Activated CD8-positive, alpha-beta memory T cell treated with anti-CD3 and anti-CD28 coated beads, Interleukin-2, amount 50 U/mL, for 4 hours (primary cell): ENCODE results near the gene TRIM29.

ENCODE experiments used
- DNase-seq: peaks from one replicate; pipeline ENCODE4 v3.0.0-alpha.2; 2020

Gene TRIM29

DNA sequence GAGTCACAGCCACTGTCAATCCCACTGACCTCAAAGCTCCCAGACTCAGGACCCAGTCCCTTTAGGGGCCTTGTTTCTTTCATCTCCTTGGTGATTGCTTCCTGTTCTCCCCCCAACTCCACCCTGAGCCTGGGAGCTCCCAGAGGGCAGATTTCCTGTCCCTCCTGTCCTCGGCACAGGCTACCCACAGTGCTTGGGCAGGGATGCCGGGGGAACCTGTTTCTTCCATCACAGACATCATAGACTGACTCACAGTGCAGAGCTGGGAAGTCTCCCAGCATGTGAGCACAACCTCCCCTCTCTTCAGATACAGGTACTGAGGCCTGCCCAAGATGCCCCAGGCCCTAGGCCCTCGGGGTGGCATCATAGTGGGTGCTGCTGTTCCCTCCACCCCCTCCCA lies 16.6 kb downstream of the TRIM29 start:
- no peak for DNase-seq

DNA sequence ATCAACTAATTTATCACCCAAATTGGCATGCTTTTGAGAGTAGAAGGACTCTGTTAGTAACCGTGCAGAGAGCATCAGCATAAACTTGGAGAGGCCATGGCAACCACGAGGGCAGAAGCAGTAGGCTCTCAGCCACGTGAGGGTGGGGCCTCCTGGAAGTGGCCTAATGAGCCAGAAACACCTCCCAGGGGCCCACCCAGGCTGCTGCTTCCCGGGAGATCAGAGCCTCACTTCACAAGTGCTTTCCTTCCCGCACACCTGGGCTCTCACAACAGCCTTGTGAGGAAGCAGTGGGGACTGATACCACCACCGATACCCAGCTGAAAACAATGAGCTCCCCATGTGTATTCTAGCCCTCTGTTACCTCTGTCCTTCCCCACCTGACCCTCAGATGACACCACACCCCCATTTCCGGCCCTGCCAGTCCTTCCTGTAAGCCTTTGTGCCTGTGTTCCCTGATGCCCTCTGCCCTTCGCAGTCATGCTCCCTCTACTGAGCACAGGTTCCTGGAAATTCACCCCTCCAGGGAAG lies 17.0 kb downstream of the TRIM29 start:
- no peak for DNase-seq

DNA sequence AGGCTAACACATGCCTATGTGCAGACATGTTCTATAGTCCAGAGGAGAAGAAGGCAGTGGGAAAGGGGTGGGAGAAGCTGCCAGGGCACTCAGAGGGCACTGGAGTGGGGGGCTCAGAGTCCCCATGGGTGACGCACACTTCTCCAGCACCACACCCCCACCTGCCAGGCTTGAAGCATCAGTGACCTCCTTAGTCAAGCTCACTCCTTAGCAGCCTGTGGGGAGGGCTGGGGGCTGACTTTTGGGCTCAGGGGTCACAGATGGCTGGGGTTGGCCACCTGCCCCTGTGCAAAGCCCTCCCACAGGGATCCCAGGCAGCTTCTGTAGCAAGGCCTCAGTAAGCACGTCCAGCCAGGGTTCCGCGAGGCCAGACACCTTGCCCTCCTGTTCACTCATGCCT lies 18.8 kb downstream of the TRIM29 start:
- no peak for DNase-seq

DNA sequence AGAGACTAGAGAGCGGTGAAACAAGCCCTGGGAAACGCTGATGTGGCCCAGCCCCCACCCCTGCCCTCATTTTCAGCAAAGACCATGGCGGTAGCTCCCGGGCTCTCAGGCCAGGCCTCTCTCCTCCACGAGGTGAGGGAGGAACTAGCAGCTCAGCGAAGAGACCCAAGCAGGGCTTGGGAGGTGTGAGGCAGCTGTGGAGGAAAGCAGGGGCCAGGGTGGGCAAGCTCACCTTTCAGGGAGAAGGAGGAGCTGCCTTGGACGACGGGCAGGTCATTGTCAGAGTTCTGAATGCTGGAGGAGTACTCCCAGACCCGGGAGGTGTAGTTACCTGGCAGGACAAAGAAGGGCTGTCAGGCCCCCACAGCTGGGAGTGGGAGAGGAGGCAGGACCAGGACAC lies 19.9 kb downstream of the TRIM29 start:
- no peak for DNase-seq

DNA sequence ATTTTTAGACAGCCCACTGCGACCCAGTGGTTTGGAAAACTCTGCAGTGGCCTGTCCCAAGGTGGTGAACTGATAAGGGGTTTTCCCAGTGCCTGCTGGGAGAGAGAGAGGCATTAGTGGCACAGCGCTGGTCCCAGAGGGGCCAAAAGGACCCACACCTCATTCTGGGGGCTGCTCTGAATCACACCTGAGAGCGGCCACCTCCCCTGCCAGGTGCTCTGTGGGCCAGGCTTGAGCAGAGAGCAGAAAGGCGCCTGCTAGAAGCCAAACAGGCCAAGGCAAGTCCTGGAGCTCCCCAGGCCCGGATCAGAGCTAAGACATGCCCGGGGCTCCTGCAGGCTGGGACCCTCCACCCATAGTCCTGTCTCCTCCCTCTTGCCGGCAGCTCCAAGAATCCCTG lies 20.9 kb downstream of the TRIM29 start:
- no peak for DNase-seq

DNA sequence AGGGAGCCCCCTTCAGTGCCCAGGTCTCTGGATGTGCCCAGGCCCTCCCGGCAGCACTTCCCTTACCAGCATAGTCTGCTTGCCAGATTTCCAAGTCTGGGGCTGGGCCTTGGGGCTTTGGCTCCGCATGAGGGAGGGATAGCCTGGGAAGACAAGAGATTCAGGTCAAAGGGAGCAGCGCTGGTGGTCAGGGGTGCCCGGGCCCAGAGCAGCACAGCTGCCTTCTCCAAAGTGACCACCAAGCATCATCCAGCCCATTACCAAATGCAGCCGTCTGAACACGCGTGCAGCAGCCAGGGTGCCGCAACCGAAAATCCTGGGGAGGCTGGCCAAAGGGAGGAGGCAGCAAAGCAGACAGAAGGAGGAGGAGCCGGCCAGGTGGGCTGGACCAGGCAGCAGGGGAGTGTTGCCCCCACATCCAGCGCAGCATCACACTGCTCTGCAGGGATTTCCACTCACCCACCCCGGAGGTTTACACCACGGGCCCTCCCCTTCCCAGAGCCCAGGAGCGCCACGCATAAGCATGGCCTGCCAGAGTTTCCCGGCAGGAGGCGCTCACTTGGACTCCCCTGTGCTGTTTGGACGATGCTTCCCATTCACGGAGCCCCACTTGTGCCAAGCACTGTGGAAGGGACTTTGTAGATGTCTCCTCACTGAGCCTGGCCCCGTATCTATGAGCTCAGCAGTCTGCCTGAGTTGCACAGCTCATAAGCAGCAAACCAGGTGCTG lies 22.5 kb downstream of the TRIM29 start:
- no peak for DNase-seq

DNA sequence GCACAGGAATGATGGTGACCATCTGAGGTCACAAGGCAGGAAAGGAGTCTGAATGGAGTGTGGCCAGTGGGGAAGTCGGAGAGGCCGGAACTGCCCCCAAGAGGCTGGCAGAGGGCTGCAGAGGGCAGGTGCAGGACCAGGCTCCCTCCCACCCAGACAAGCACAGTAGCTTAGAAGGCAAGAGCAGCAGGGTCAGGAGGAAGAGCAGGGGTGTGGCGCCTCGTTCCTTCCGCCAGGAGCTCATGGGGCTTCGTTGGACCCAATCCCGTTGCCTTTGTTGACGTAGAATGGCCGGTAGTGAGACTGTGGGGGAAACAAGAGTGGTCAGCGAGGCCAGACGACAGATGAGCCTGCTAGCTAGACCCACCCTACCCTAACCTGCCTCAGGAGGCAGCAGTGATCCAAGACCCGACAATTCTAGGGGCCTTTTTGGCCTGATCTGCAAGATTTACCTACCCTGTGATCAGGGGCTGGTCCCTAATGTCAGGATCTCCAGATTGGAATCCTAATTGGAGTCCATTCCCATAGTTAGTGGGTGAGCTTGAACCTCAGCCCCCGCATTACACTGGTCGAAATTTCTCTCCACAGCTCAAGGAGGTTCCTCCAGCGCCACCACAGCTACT lies 25.6 kb downstream of the TRIM29 start:
- no peak for DNase-seq

DNA sequence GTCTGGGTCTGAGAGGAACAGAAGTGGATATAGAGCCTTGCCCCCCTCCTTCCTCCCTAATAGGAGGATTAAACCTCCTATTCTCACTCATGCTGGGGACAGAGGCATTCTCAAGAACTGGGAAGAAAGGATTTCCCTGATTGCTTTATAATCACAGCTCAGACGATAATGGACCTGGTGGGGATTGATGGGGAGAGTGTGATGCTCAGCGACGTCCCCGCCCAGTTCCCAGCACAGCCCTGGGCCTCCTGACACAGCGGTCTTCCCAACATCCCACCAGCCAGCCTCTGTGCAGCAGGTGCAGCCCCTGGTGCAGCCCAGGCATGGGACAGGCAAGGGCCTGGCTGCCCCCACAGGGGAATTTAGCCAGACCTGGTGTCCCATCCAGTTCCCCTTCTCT lies 28.4 kb downstream of the TRIM29 start:
- DNase-seq, result no peak

DNA sequence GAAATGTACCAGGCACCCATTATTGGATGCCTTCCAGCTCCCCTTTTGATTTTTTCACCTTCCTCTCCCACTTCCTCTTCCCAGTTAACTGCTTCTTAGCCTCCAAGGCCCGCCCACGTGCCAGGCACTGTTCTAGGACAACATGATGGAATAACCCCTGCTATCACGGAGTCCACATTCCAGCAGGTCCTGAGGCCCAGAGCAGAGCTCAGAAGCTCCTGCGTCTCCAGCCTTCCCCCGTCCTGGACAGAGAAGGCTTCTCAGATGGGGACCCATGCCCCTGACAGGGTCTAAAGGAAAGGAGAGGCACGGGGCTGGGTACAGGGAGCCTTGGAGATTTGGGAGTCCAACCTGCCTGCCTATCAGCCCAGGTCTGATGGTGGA lies 29.1 kb downstream of the TRIM29 start:
- DNase-seq, result no peak

DNA sequence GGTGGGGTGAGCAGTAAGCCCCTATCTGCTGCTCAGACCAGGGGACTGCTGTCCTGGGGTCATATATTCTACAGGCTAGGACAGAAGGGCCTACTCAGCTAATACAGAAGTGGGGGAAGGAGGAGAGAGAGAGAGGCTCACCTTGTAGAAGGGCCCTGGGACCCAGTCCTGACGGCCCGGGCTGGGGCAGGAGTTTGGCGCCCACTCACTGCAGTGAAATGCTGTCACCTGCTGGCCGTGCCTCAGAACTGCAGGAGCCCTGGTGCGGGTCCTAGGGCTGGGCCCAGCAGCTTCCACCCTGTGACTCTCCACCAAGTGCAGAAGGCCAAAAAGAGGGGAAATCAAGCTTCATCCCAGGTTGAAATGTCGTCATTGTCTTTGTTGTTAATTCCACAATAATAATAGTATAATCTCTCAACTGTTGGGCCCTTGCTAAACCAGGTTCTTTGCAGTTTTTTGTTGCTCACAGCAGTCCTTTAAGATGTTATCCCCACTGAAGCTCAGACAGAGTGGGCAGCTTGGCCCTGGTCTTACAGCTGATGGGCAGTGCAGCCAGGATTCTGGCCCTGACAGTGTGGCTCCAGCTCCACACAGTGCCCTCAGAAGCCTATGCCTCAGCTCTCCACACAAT lies 29.6 kb downstream of the TRIM29 start:
- peak; percentile 53 for DNase-seq

DNA sequence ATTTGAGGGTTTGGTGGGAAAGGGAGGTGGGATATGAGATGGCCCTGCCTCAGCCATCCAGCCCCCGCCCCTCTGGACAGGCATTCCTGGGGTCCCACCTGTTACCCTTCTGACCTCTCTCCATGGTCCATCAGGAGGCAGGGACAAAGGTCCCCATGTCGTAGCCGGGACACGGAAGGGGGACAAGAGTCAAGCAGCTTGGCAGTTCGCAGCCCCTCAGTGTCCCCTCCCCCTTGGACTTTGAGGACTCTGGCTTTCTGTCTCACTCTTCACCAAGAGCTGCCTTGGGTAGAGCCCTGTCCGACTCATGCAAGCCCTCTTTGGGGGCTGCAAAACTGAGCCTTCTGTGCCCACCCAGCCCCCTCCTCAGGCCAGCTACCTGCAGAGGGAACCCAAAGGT lies 30.2 kb downstream of the TRIM29 start:
- no peak for DNase-seq

DNA sequence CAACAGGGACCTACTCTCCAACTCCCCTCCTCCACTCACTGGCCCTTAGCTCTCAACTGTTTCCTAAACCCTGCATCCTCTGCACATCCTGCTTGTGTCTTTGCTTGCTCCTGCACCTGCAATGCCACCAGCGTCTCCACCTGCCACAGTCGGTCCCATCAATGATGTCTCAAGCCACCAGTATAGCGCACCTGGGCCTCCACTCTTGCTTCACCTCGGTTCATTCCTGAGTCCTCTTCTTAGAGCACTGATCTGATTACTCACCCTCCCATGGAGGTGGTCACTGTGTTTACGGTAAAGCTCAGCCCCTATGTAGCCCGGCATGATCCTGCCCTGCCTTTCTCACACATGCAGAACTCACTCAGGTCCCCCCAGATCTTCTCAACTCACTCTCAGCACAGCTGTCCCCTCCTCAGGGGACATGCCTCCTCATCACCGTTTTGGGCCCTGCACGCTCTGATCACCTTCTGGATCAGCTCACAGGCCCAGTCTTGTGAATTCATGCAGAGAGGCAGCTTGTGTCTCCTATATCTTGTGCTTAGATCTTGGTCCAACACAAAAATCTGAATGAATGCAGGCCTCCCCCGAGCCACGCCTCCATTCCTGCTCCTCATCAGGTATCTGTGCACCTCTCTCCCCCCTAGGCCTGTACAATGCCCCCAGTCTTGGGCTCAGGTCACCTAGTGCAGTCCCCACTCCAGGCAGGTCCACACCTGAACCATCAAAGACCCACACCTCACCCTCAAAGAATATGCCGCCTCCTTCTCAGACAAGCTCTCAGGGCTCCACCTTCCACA lies 31.4 kb downstream of the TRIM29 start:
- DNase-seq, result no peak

DNA sequence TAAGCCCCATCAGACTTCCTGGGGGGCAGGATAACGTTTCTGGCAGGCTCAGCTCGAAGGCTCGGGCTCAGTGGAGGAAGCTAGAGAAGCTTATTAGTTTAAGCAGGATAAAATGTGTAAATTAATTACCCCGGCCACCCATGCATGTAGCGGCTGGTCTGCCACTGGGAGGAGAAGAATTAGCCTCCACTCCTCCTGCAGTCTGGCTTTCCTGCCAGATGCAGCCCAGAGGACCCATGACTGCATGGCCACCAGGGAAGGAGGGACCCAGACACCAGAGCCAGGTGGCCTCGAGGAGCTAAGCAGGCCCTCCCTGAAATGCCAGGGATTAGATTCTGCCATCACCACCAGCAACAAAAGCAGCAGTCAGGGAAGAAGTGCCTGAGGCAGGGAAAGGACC lies 32.3 kb downstream of the TRIM29 start:
- no peak for DNase-seq

DNA sequence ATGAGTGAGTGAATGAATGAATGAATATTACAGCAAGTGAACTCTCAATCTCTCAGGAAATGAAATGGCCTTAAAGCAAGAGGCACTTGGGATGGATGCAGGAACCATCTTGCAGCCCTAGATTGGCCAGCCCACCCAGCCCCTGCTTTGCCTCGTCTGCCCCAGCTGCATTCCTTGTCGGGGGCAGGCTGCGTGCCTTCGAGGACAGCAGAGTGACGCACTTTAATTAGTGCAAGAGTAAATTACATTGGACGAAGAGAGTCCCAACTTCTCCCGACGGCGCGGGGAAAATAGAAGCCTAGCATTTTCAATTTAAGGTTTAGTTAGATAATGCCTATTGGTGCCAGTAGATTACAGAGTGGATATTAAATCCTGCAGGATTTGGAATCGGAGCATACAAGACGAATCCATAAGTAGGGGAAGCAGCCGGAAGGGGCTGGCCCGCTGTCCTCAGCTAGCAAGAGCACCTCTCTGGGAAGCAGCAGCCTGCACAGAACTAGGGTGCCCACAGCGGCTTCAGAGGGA lies 33.8 kb downstream of the TRIM29 start:
- DNase-seq, result no peak

DNA sequence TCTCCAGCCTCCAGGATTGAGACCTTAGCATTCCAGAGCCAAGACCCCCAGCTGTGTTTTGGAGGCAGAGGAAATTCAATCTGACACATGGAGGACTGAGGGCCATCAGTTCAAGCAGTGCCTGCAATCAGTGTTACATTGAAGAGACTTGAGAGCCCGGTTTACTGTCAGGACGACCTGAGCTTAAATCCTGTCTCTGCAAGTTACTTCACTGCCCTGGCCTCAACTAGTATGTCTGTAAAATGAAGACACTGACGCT lies 35.1 kb downstream of the TRIM29 start:
- DNase-seq, result no peak

DNA sequence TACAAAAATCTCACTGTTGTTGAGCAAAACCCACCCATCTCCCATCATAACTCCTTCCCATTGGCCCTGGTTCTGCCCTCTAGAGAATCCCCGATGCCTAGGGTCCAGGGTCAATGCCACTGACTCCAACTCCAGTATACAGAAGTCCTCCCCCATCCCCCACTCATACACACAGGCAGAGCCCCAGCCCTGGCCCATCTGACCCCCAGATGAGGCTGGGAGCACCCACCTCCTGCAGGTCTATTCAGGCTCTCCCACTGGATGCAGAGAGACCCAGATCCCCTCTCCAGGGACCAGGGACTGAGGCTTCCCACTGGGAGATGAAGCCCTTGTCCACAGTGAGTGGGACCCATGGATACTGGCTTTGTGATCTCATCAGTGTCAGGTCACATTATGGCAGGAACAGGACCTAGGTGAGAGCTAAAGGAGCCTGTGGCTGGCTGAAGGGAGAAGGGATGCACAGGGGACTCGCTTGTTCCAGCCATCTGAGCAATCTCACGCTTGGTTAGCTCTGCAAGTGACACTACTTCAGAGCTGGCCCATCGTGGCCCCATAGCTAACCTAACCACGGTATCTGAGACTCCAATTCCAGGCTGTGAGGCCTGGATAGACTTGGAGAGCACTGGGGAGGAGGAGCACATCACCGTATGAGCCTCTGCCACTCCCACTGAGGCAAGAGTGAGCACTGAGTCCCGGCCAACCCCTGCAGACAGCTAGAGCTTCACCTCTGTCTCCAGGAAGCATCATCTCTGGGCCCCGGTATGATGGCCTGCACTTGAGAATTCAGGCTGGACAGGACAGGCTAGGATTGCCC lies 35.7 kb downstream of the TRIM29 start:
- DNase-seq, result no peak

DNA sequence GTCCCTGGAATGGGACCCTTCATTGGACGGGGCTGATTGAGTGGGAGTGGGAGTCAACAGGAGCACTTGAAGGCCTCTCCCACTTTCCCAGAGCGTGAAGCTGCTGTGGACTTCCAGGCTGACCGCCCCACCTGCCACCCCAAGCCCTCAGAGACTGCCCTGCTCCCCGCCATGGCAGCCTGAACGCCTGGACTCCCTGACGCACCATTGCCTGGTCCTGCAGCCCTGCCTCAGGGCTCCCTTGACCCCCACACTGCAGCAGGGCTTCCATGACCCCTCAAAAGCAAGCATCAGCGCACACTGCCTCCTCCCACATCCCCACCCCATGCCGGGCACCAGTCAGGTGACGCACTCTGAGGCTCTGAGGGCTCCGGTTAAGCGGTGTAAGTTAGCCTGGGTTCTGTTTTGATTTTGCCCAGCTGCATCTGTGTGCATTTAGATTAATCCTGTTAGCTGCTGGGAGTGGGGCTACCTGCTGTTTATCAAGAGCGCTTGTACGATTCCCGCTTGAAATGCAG lies 39.4 kb downstream of the TRIM29 start:
- no peak for DNase-seq

DNA sequence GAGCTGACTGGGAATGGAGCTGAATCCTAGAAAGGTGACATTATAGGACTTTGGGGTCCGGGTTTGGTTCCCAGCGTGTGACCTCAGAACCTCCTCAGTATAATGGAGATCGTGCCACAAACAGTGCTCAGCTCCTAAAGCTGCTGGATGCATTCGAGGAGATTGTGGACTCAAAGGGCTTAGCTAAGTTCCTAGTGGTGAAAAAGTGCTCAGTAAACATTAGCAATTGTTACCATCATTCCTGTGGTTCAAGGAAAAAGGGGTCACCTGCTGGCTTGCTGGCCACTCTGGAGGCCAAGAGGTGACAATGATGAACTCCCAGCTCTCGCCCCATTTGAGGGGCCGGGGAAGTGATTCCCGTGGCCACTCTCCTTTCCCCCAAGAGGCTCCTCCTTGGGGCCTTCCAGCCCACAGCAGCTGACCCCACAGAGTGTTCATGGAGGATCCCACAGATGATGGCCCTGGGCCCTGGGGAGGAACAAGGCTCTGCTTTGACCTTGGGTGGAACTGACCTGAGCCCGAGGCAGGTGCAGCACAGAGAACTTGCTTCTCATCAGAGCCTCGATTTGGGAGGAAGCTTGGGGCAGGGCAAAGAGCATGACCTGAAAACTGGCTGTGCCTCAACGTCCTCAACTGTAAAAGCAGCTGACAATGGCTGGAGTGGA lies 40.1 kb downstream of the TRIM29 start:
- DNase-seq, result no peak

DNA sequence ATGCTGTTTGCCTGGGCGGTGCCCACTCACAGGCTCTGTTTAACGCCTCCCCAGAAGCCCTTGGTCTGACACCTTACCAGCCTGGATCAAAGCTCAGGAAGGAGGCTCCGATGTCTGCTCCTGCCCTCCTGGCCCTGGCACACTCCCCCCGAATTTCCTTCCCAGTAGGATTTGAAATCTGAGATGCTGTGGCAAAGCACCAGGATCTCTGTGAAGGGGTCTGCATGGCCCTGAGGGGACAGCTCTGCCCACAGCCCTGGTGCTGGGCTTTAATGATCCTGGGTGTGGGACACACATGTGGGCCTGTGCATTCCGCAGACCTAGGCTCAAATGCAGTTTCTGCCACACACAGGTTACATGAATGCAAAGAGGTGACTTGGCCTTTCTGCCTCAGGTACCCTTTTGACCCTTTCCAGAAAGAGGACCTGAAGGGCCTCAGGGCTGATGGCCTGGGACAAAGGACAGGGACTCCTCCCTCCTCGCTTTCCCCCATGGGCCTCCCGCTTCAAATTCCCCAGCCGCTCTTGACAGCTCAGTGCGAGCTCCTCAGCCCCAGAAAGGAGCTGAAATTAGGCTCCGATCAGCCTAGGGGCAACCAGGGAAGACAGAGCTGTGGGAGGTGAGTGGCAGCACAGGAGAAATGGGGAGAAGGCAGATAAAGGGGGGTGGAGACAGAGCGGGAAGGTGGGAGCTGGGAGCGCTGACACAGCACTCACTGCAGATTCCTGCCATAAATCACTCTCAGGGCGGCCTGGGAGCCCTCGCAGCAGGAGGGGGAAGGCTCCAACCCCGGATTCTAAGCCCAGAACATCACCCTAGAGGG lies 41.3 kb downstream of the TRIM29 start:
- no peak for DNase-seq

DNA sequence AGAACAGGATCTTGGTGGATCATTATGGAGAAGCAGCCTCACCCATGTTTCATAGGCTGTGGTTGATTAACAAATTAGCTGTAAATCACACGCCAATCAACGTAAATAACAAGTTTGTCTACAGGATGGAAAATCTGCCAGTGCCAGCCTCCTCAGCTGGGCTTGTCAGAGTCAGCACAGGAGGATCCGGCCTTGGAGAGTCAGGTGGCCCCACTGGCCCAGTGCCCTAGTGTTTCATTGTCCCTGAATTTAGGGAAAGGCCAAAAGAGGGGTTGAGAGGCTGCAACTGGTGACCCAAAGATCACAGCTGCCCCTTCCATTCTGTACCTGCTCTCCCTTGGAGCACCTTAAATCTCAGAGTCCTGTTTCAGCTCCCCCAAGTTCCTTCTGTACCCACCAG lies 42.4 kb downstream of the TRIM29 start:
- DNase-seq, result no peak

DNA sequence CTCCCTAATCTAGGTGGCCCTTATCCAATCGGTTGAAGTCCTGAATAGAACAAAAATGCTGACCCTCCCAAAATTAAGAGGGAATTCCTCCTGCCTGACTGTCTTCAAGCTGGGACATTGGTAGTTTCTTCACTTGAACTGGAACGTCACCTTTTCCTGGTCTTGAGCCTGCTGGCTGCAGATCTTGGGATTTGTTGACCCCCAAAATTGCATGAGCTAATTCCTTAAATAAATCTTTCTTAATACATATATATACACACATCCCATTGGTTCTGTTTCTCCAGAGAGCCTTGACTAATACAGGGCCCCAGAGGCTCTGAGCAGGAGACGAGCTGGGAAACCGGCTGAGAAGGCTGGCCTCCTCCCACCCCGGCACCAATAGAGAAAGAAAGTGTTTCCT lies 46.2 kb downstream of the TRIM29 start:
- no peak for DNase-seq
